Smooth muscle cell (in vitro differentiated cells): ENCODE measurements around the gene TMOD1. TPM values are rescaled to one million over a fixed set of nuclear protein-coding genes. Genes with fewer than 3 reads are reported as not detected.
"Not testable (repeated sequence)": the region's sequence is repeated elsewhere in the genome, so short reads cannot be mapped to it uniquely, and the experiment has no call there.

Experiments
- DNase-seq: peaks from one replicate; lab custom pipeline; 2025; ENCODE audit not compliant: unreplicated experiment; lab: John Stamatoyannopoulos, UW
- H2AFZ ChIP-seq: fragments of 200-600 bp; sonication (generic); 2 replicates; pipeline ENCODE4 v1.6.0; 2016; ENCODE audit warnings: antibody characterized with exemption, low read depth, mild to moderate bottlenecking
- H3F3A ChIP-seq: fragments of 200-600 bp; sonication (generic); 2 replicates; pipeline ENCODE4 v1.6.0; 2017; ENCODE audit warnings: antibody characterized with exemption, low read depth
- H3K27ac ChIP-seq: fragments of 200-600 bp; sonication (generic); 2 replicates; pipeline ENCODE4 v1.5.1; 2016; ENCODE audit warnings: low read depth, mild to moderate bottlenecking
- H3K27me3 ChIP-seq: fragments of 200-600 bp; sonication (generic); 2 replicates; pipeline ENCODE4 v1.6.1; 2016; ENCODE audit warnings: low read depth, mild to moderate bottlenecking
- H3K36me3 ChIP-seq: fragments of 200-600 bp; sonication (generic); 2 replicates; pipeline ENCODE4 v1.5.1; 2016; ENCODE audit warnings: low read depth
- H3K4me1 ChIP-seq: fragments of 200-600 bp; sonication (generic); 2 replicates; pipeline ENCODE4 v1.5.1; 2016; ENCODE audit warnings: low read depth
- H3K4me2 ChIP-seq: fragments of 200-600 bp; sonication (generic); 2 replicates; pipeline ENCODE4 v1.6.0; 2016; ENCODE audit warnings: mild to moderate bottlenecking
- H3K4me3 ChIP-seq: fragments of 200-600 bp; sonication (generic); 2 replicates; pipeline ENCODE4 v1.5.1; 2016; ENCODE audit warnings: mild to moderate bottlenecking
- H3K79me2 ChIP-seq: fragments of 200-600 bp; sonication (generic); 2 replicates; pipeline ENCODE4 v1.6.0; 2016; ENCODE audit warnings: low read depth, mild to moderate bottlenecking
- H3K9ac ChIP-seq: fragments of 200-600 bp; sonication (generic); 2 replicates; pipeline ENCODE4 v1.6.0; 2016; ENCODE audit warnings: low read depth
- H3K9me3 ChIP-seq: fragments of 200-600 bp; sonication (generic); replicated peaks from 2 replicates; pipeline ENCODE4 v1.5.1; 2016; ENCODE audit warnings: low read depth
- H4K20me1 ChIP-seq: fragments of 200-600 bp; sonication (generic); 2 replicates; pipeline ENCODE4 v1.6.0; 2016; ENCODE audit warnings: low read depth
- WGBS: methylation state at CpG from one replicate; pipeline ENCODE4 v1.1.7; 2016; ENCODE audit warnings: low lambda C conversion rate; 5-methylcytosine and 5-hydroxymethylcytosine counted together
- polyA plus RNA-seq: library from polyadenylated mRNA; unstranded; fragments of >200 nt; fragmentation: Nextera tagmentation; extraction: Ambion mirVana; gene quantifications from 2 replicates; pipeline ENCODE4 v1.2.1, GENCODE V29; 2016
- total RNA-seq: library from RNA; depleted of rRNA; stranded (reverse); fragments of >200 nt; gene quantifications from 2 replicates; pipeline ENCODE4 v1.2.3, GENCODE V29; 2014
- TF ChIP-seq, protein P1 (sequence below): fragments of 200-600 bp; sonication (generic); IDR thresholded peaks from 2 replicates; pipeline ENCODE4 v1.5.1; 2017; ENCODE audit warnings: borderline replicate concordance, mild to moderate bottlenecking, antibody characterized with exemption; ENCODE audit not compliant: insufficient read depth, poor library complexity, severe bottlenecking

Gene TMOD1
- total and polyA plus RNA-seq, 2 experiments from 2014 or later, result 0.18 to 0.19 TPM

- H3K4me2 ChIP-seq, H3K9ac ChIP-seq, H2AFZ ChIP-seq, H4K20me1 ChIP-seq, H3K4me1 ChIP-seq, DNase-seq, H3K36me3 ChIP-seq, H3K9me3 ChIP-seq, H3K27me3 ChIP-seq, H3K27ac ChIP-seq, H3F3A ChIP-seq, H3K4me3 ChIP-seq, H3K79me2 ChIP-seq: not testable (repeated sequence)
- 91% methylated on average over 7 of the region's 7 CpGs for WGBS
Observed at GRCh38 chr9:97586909-97587308, 85.4 kb downstream of the TMOD1 start.

- no peaks in the 10 kb centered on the region for H3K9me3 ChIP-seq
- H3F3A ChIP-seq, result no peaks in the 10 kb centered on the region
- DNase-seq, result no peak
- no peak overlapping the region for H3K4me2 ChIP-seq
- no peaks in the 10 kb centered on the region for H3K27me3 ChIP-seq
- TF ChIP-seq, protein P1, sequence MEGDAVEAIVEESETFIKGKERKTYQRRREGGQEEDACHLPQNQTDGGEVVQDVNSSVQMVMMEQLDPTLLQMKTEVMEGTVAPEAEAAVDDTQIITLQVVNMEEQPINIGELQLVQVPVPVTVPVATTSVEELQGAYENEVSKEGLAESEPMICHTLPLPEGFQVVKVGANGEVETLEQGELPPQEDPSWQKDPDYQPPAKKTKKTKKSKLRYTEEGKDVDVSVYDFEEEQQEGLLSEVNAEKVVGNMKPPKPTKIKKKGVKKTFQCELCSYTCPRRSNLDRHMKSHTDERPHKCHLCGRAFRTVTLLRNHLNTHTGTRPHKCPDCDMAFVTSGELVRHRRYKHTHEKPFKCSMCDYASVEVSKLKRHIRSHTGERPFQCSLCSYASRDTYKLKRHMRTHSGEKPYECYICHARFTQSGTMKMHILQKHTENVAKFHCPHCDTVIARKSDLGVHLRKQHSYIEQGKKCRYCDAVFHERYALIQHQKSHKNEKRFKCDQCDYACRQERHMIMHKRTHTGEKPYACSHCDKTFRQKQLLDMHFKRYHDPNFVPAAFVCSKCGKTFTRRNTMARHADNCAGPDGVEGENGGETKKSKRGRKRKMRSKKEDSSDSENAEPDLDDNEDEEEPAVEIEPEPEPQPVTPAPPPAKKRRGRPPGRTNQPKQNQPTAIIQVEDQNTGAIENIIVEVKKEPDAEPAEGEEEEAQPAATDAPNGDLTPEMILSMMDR, result no peak
- H4K20me1 ChIP-seq, result no peaks in the 10 kb centered on the region
- no peaks in the 10 kb centered on the region for H3K36me3 ChIP-seq
- H3K4me1 ChIP-seq, result no peaks in the 10 kb centered on the region
- H3K79me2 ChIP-seq, result no peaks in the 10 kb centered on the region
- H3K9ac ChIP-seq, result no peak overlapping the region
- H3K27ac ChIP-seq, result no peak overlapping the region
- 91% methylated on average over 6 of the region's 6 CpGs for WGBS
- no peak overlapping the region for H3K4me3 ChIP-seq
- H2AFZ ChIP-seq, result no peak overlapping the region
Observed at GRCh38 chr9:97591535-97591934, 90.1 kb downstream of the TMOD1 start.

DNA sequence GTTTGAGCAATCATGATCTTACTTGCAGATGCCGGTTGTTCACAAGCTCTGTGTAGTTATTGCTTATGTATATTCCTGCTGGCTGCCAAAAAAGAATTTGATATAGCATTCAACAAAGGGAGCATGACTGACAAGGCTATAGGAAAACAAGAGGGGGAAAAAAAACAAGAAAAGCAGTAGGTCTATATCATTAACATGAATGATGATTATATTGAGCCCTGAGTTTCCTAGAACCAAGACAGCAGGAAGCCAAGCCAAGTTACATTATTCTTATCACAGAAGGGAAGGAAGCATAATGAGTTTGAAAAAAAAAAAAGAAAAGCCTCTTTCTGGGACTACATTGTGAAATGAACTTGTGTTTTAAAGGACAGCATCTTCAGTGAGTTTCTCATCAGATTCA is 90.7 kb downstream of the TMOD1 start:
- no peaks in the 10 kb centered on the region for H3K79me2 ChIP-seq
- no peak overlapping the region for H3K27ac ChIP-seq
- no peak overlapping the region for H3K9ac ChIP-seq
- TF ChIP-seq, protein P1, result no peak
- H3K4me2 ChIP-seq, result no peak overlapping the region
- H3F3A ChIP-seq, result no peaks in the 10 kb centered on the region
- no peaks in the 10 kb centered on the region for H3K36me3 ChIP-seq
- no peaks in the 10 kb centered on the region for H3K4me1 ChIP-seq
- 97% methylated on average over 1 of the region's 1 CpG for WGBS
- DNase-seq, result no peak
- no peak overlapping the region for H3K4me3 ChIP-seq
- no peaks in the 10 kb centered on the region for H3K27me3 ChIP-seq
- H2AFZ ChIP-seq, result no peak overlapping the region
- H3K9me3 ChIP-seq, result no peaks in the 10 kb centered on the region
- H4K20me1 ChIP-seq, result no peaks in the 10 kb centered on the region

- Histone ChIP-seq H3K4me2 (no peak overlapping the region), H3K9ac (no peak overlapping the region)
- WGBS, result 94% methylated on average over 4 of the region's 4 CpGs
Observed at GRCh38 chr9:97593960-97594359, 92.5 kb downstream of the TMOD1 start.

More at GRCh38 chr9:97593960-97594359, 92.5 kb downstream of the TMOD1 start:
- H3K27ac ChIP-seq, result no peak overlapping the region
- TF ChIP-seq, protein P1, result no peak
- H2AFZ ChIP-seq, result no peak overlapping the region
- no peaks in the 10 kb centered on the region for H3K36me3 ChIP-seq
- DNase-seq, result no peak
- H3K79me2 ChIP-seq, result no peaks in the 10 kb centered on the region
- no peaks in the 10 kb centered on the region for H3K9me3 ChIP-seq
- H3F3A ChIP-seq, result no peaks in the 10 kb centered on the region
- no peaks in the 10 kb centered on the region for H3K27me3 ChIP-seq
- H3K4me3 ChIP-seq, result no peak overlapping the region
- no peaks in the 10 kb centered on the region for H4K20me1 ChIP-seq
- H3K4me1 ChIP-seq, result no peaks in the 10 kb centered on the region
